GM03348 (cell line): ENCODE results near the gene LILRA1.
"Not testable (repeated sequence)": the region's sequence is repeated elsewhere in the genome, so short reads cannot be mapped to it uniquely, and the experiment has no call there.

Source experiments
- DNase-seq: peaks from one replicate; pipeline ENCODE4 v3.0.0; 2012; ENCODE audit warnings: low spot score

Gene LILRA1

GRCh38 chr19:54593445-54593844 lies at the start of gene LILRA1:
Gene LILRA1, plus strand, starts transcription at chr19:54593632. Its CDS starts 613 bp downstream, at chr19:54594245.
- DNase-seq: not testable (repeated sequence)

- no peak for DNase-seq
These were observed 44.6 kb upstream of the LILRA1 start for GRCh38 chr19:54548806-54549205.

- DNase-seq: no peak
These were observed 44.2 kb upstream of the LILRA1 start for GRCh38 chr19:54549224-54549623.

GRCh38 chr19:54551293-54551692 lies 42.1 kb upstream of the LILRA1 start:
- no peak for DNase-seq

- no peak for DNase-seq
These were observed 41.2 kb upstream of the LILRA1 start for GRCh38 chr19:54551950-54552912.

GRCh38 chr19:54552913-54553310 lies 40.5 kb upstream of the LILRA1 start:
- DNase-seq: no peak

GRCh38 chr19:54554006-54554405 lies 39.4 kb upstream of the LILRA1 start:
- DNase-seq: no peak

- no peak for DNase-seq
These were observed 38.5 kb upstream of the LILRA1 start for GRCh38 chr19:54554896-54555295.

GRCh38 chr19:54556194-54556593 lies 37.2 kb upstream of the LILRA1 start:
- no peak for DNase-seq

GRCh38 chr19:54558339-54558738 lies 35.1 kb upstream of the LILRA1 start:
- no peak for DNase-seq

GRCh38 chr19:54560881-54561385 lies 32.5 kb upstream of the LILRA1 start:
- DNase-seq: no peak

- DNase-seq: no peak
These were observed 31.6 kb upstream of the LILRA1 start for GRCh38 chr19:54561840-54562239.

GRCh38 chr19:54563206-54563605 lies 30.2 kb upstream of the LILRA1 start:
- DNase-seq: not testable (repeated sequence)

- DNase-seq: no peak
These were observed 23.1 kb upstream of the LILRA1 start for GRCh38 chr19:54570316-54570715.

- not testable (repeated sequence) for DNase-seq
These were observed 21.5 kb upstream of the LILRA1 start for GRCh38 chr19:54571715-54572615.

GRCh38 chr19:54572696-54573311 lies 20.6 kb upstream of the LILRA1 start:
- DNase-seq: no peak

- DNase-seq: no peak
These were observed 20.0 kb upstream of the LILRA1 start, which contains the start of gene LILRA2 for GRCh38 chr19:54573330-54573872. Gene LILRA2, plus strand, starts transcription at chr19:54573790. Its CDS starts 89 bp downstream, at chr19:54573879.

GRCh38 chr19:54574051-54574450 lies 19.4 kb upstream of the LILRA1 start:
- no peak for DNase-seq

- no peak for DNase-seq
These were observed 18.8 kb upstream of the LILRA1 start for GRCh38 chr19:54574527-54575056.

- DNase-seq: not testable (repeated sequence)
These were observed 18.2 kb upstream of the LILRA1 start for GRCh38 chr19:54575205-54575604.

GRCh38 chr19:54576411-54576976 lies 16.9 kb upstream of the LILRA1 start:
- DNase-seq: no peak
